ENCODE data around the gene IFITM2. TPM values are rescaled to one million over a fixed set of nuclear protein-coding genes. Genes with fewer than 3 reads are reported as not detected.

The IFITM2 gene
- total RNA-seq, 4 donors from 2014 or later = 37.8 to 80.9 (median 44.9) TPM

DNA sequence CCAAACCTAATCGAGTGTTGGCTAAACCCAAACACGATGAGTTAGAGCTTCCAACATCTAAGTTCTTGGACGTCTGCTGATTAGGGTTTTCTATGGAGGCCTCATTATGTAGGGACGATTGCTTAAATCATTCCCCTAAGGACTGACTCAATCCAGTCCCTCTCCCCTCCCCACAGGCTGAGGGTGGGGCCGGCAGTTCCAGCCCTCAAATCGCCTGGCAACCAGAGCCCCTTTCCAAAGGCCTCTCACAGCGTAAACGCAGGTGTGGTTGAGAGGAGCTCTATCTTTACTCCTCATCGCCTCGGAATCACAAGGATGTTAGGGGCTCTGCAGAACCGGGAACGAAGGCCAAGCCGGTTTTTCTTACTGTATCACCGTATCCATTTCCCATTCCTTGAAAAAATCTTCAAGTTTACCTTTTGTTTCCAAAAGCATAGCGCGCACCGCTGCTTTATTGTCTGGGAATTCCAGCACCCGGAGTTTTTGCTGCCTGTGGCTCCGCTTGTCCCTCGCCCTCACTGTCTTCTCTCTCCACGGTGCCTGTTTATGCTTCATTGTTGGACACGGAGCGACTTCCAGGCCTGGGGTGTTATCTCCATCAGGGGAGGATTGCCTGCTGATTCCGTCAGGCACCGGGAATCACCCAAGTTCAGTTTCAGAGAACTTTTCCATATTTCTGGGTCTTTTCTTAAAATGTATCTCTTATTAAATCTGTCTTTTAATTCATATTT is 26.8 kb downstream of the IFITM2 start:
- ATAC-seq = peak; percentile 28 to 64
- Histone ChIP-seq H3K27me3 (peaks cover 0 to 6% (median 0%) of the 10 kb centered on the region in 3 donors), H3K4me3 (no peak overlapping the region), H3K36me3 (no peaks in the 10 kb centered on the region), H3K27ac (peak overlapping the region in 3 of 4 donors; percentile 61 to 80 (median 80)), H3K4me1 (peaks cover 8 to 16% of the 10 kb centered on the region in 2 donors), H3K9me3 (no peaks in the 10 kb centered on the region)
- DNase-seq = peak in 1 of 2 donors; percentile 46
- TF ChIP-seq POLR2A (IDR thresholded peaks at IDR 0.05) = no peak
- TF ChIP-seq CTCF (IDR thresholded peaks at IDR 0.05 in 4 of 5, conservative IDR thresholded peaks at IDR 0.05 in 1 of 5) = no peak
- intact Hi-C loops (cut with DNase I; ENCODE audit: low total_unique reads) (no loop called here), in situ Hi-C loops (cut with MboI; ENCODE audit: low sequenced_read_pairs in 4 of 4) (no loop called here)

GRCh38 chr11:335779-336658 is 28.4 kb downstream of the IFITM2 start:
- Histone ChIP-seq H3K27me3 (peaks cover 0 to 6% (median 0%) of the 10 kb centered on the region in 3 donors), H3K9me3 (no peaks in the 10 kb centered on the region), H3K4me3 (no peak overlapping the region), H3K4me1 (peaks cover 8 to 16% of the 10 kb centered on the region in 2 donors), H3K27ac (peak overlapping the region; percentile 68 to 80 (median 76)), H3K36me3 (no peaks in the 10 kb centered on the region)
- DNase-seq (no peak), ATAC-seq (peak; percentile 67 to 80)
- in situ Hi-C loops (cut with MboI; ENCODE audit: low sequenced_read_pairs in 4 of 4) = no loop called here
- intact Hi-C loops (cut with DNase I; ENCODE audit: low total_unique reads) = no loop called here
- TF ChIP-seq CTCF (IDR thresholded peaks at IDR 0.05 in 4 of 5, conservative IDR thresholded peaks at IDR 0.05 in 1 of 5) (no peak), POLR2A (IDR thresholded peaks at IDR 0.05) (no peak)

- ATAC-seq (no peak), DNase-seq (no peak)
- intact Hi-C loops (cut with DNase I; ENCODE audit: low total_unique reads) = no loop called here
Measured at GRCh38 chr11:336659-337198, 29.1 kb downstream of the IFITM2 start.

DNA sequence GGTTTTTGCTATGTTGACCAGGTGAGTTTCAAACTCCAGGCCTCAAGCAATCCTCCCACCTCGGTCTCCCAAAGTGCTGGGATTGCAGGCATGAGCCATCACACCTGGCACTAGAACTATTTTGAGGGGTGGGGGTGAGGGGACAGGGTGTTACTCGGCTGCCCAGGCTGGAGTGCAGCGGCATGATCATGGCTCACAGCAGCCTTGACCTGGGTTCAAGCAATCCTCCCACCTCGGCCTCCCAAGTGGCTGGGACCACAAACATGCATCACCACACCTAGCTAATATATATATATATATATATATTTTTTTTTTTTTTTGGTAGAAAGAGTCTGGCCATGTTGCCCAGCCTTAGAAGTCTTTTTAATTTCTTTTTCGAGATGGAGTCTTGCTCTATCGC is 30.1 kb downstream of the IFITM2 start:
- Histone ChIP-seq H3K27ac (peak overlapping the region in 1 of 4 donors; percentile 29), H3K36me3 (no peaks in the 10 kb centered on the region), H3K27me3 (peaks cover 0 to 6% (median 0%) of the 10 kb centered on the region in 3 donors), H3K4me3 (no peak overlapping the region), H3K4me1 (peaks cover 8 to 16% of the 10 kb centered on the region in 2 donors), H3K9me3 (no peaks in the 10 kb centered on the region)
- ATAC-seq (no peak), DNase-seq (no peak)
- intact Hi-C loops (cut with DNase I; ENCODE audit: low total_unique reads) = no loop called here
- TF ChIP-seq POLR2A (IDR thresholded peaks at IDR 0.05) = no peak
- no peak for TF ChIP-seq CTCF (IDR thresholded peaks at IDR 0.05 in 4 of 5, conservative IDR thresholded peaks at IDR 0.05 in 1 of 5)
- in situ Hi-C loops (cut with MboI; ENCODE audit: low sequenced_read_pairs in 4 of 4) = no loop called here

More at GRCh38 chr11:336659-337198, 29.1 kb downstream of the IFITM2 start:
- Histone ChIP-seq H3K36me3 (no peaks in the 10 kb centered on the region), H3K27me3 (peaks cover 0 to 6% (median 0%) of the 10 kb centered on the region in 3 donors), H3K27ac (peak overlapping the region; percentile 68 to 80 (median 76)), H3K4me1 (peaks cover 8 to 16% of the 10 kb centered on the region in 2 donors), H3K4me3 (no peak overlapping the region), H3K9me3 (no peaks in the 10 kb centered on the region)
- TF ChIP-seq POLR2A (IDR thresholded peaks at IDR 0.05) (no peak), CTCF (IDR thresholded peaks at IDR 0.05 in 4 of 5, conservative IDR thresholded peaks at IDR 0.05 in 1 of 5) (no peak)
- in situ Hi-C loops (cut with MboI; ENCODE audit: low sequenced_read_pairs in 4 of 4) = no loop called here
